ENCODE results near the gene RPL10. TPM values are rescaled to one million over a fixed set of nuclear protein-coding genes. Genes with fewer than 3 reads are reported as not detected.
A peak's percentile ranks its signal among the peaks of the same experiment; 100 is the strongest.

The RPL10 gene
- total and polyA plus RNA-seq, 2 of the 8 experiments (the other 6 are each of a cell fraction or from before 2014, with no cell fraction given), result 2,633 to 4,293 TPM

DNA sequence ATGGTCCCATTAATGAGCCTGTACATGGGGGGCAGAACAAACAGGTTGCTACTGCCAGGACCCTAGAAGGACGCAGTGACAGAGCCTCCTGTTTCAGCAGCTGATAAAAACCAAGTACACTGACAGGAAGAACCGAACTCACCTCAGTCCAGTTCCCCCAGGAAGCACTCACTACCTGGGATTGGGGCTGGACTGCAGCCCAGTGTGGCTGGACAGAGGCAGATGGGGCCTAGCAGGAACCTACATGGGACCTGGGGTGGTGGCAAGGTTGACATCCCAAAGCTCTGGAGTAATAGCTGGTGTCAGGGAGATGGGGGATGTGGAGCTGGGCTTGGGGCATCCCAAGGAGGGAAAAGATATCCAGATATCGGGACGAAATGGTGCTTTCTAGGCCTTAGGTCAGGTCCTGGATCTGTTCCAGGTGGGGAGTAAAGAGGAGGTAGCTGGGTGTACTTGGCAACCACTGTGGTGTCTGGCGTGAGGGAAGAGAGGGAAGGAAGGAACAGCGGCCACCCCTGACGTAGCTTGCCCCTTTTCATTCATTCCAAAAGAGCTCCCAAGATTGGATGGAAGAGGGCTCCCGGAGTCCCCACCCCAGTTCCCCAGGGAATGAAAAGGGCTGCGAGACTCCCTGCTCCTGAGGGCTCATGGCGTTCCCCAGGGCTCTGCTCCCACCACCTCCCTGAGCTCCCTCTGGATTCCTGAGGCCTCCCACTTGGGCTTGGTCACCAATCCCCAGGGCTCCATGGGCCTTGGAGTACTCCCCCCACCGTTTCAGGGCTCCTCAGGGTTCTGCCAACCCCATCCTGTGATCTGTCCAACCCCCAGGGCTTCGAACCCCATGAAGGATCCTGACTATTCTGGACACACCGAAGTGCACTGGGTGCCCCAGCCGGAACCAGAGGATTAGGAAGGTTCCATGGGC, 14.6 kb upstream of the RPL10 start:
- no peak overlapping the region for H3K27ac ChIP-seq (ENCODE audit: low read depth, low read length)
- TF ChIP-seq KDM5A (IDR thresholded peaks at IDR 0.05; ENCODE audit: low read length) (no peak), NANOG (IDR thresholded peaks at IDR 0.05; ENCODE audit: insufficient read depth, low read depth, low read length, poor library complexity, severe bottlenecking) (no peak), POLR2A (IDR thresholded peaks at IDR 0.05; ENCODE audit: control extremely low read depth in 1 of 2, low read depth in 2 of 2, low read length in 2 of 2) (peak in 1 of 2 experiments; percentile 41; a peak in 1 of 3 replicates), RBBP5 (IDR thresholded peaks at IDR 0.05; ENCODE audit: borderline replicate concordance, low read depth, low read length) (no peak), TAF1 (IDR thresholded peaks at IDR 0.05; ENCODE audit: low read depth, low read length) (no peak), YY1 (IDR thresholded peaks at IDR 0.05; ENCODE audit: low read depth, low read length) (no peak), TBP (IDR thresholded peaks at IDR 0.05; ENCODE audit: low read depth, low read length) (no peak), CHD1 (IDR thresholded peaks at IDR 0.05; ENCODE audit: low read depth, low read length) (no peak), POLR2AphosphoS5 (IDR thresholded peaks at IDR 0.05; ENCODE audit: low read depth, low read length) (peak; percentile 52; the same call in 1 of the 2 replicates), KDM1A (IDR thresholded peaks at IDR 0.05; ENCODE audit: borderline replicate concordance, low read length) (no peak)
- POLR2A ChIA-PET (ENCODE audit: partially characterized antibody), result interaction anchor here (1.0 to 6.5 kb wide), 6 partner anchors 8 to 35 kb away, joined by 4 to 107 read pairs (median 26); partner anchors contain the start of genes FLNA, RPL10 and TAFAZZIN
- no peaks in the 10 kb centered on the region for H3K79me1 ChIP-seq (ENCODE audit: low read depth, low read length)
- H2AK5ac ChIP-seq (ENCODE audit: low read depth, low read length), result peak overlapping the region; percentile 65; the same call in 1 of the 2 replicates
- no peak overlapping the region for H3K4me3 ChIP-seq (ENCODE audit: extremely low read depth in 1 of 4, insufficient read depth in 2 of 4, low read depth in 3 of 4, low read length in 4 of 4)
- no peaks in the 10 kb centered on the region for H3K27me3 ChIP-seq (replicated peaks in 1 of 4; ENCODE audit: control insufficient read depth in 3 of 4, extremely low read depth in 1 of 4, insufficient read depth in 3 of 4, low read length in 3 of 4)
- H3K4me1 ChIP-seq (replicated peaks in 1 of 4; ENCODE audit: control insufficient read depth in 3 of 4, insufficient read depth in 4 of 4, low read length in 3 of 4), result peaks cover 0 to 19% (median 9%) of the 10 kb centered on the region in 4 experiments; a peak in 6 of 7 replicates
- peaks cover 0 to 2% of the 10 kb centered on the region in 2 experiments for H4K20me1 ChIP-seq (replicated peaks in 1 of 2; ENCODE audit: control insufficient read depth in 1 of 2, insufficient read depth in 2 of 2, low read length in 2 of 2)
- no peak for DNase-seq (ENCODE audit: low read depth in 1 of 2, low spot score in 2 of 2)
- WGBS, 2 experiments (ENCODE audit: extremely low coverage in 1 of 2, insufficient coverage in 1 of 2, insufficient read length in 1 of 2, insufficient replicate concordance in 2 of 2, low coverage in 1 of 2, low lambda C conversion rate in 2 of 2, missing lambda C conversion rate in 1 of 2), result 98% methylated on average over 9 of the region's 14 CpGs; no CpG with 5 or more reads in 1 of the 2 experiments
- no peak overlapping the region for H3K23ac ChIP-seq (ENCODE audit: insufficient read length)
- no peak overlapping the region for H3K4me2 ChIP-seq (ENCODE audit: insufficient read depth in 1 of 2, low read depth in 2 of 2, low read length in 2 of 2)
- H2BK20ac ChIP-seq (ENCODE audit: low read length), result no peak overlapping the region
- no peak overlapping the region for H2BK120ac ChIP-seq (replicated peaks; ENCODE audit: low read depth, low read length)
- no peak overlapping the region for H4K91ac ChIP-seq (replicated peaks; ENCODE audit: insufficient read length, low read length)
- H3K18ac ChIP-seq (ENCODE audit: extremely low read depth, low read length), result no peak overlapping the region
- H4K5ac ChIP-seq (ENCODE audit: insufficient read length, low read depth, low read length), result no peak overlapping the region
- no peak overlapping the region for H2BK15ac ChIP-seq (ENCODE audit: low read length)
- H2BK12ac ChIP-seq (ENCODE audit: low read depth, low read length), result no peak overlapping the region
- H3K79me2 ChIP-seq (ENCODE audit: control insufficient read depth in 1 of 2, insufficient read depth in 2 of 2, low read length in 2 of 2), result peaks cover 0 to 13% of the 10 kb centered on the region in 2 experiments; a peak in 2 of 4 replicates
- no peak overlapping the region for H3K4ac ChIP-seq (replicated peaks; ENCODE audit: insufficient read length, low read depth, low read length)
- no peaks in the 10 kb centered on the region for H3K9me3 ChIP-seq (ENCODE audit: insufficient read depth in 2 of 2, low read depth in 1 of 2, low read length in 1 of 2)
- H3K14ac ChIP-seq (ENCODE audit: insufficient read length), result no peak overlapping the region
- H3K9ac ChIP-seq (replicated peaks in 1 of 4; ENCODE audit: extremely low read depth in 1 of 4, low read depth in 3 of 4, low read length in 3 of 4), result no peak overlapping the region
- no peak overlapping the region for H2AFZ ChIP-seq (ENCODE audit: low read length)
- H3K56ac ChIP-seq (replicated peaks; ENCODE audit: insufficient read length, low read depth, low read length), result no peak overlapping the region
- H4K8ac ChIP-seq (ENCODE audit: extremely low read depth, insufficient read depth, low read length), result no peak overlapping the region
- peaks cover 4% of the 10 kb centered on the region; the same call in 1 of the 2 replicates for H3K23me2 ChIP-seq (ENCODE audit: low read depth, low read length)
- CTCF ChIA-PET (ENCODE audit: partially characterized antibody), result interaction anchor here (0.7 to 3.9 kb wide), 7 partner anchors 8 to 144 kb away, joined by 3 to 29 read pairs (median 4); partner anchors contain the start of gene FLNA
- H2BK5ac ChIP-seq (ENCODE audit: low read depth, low read length), result no peak overlapping the region
- no peak for FAIRE-seq
- peaks cover 0 to 26% (median 0%) of the 10 kb centered on the region in 4 experiments; a peak in 2 of 8 replicates for H3K36me3 ChIP-seq (ENCODE audit: control insufficient read depth in 2 of 4, insufficient read depth in 4 of 4, low read length in 3 of 4)
